IMR-90 (cell line): ENCODE results near the gene IL17RE. TPM values are rescaled to one million over a fixed set of nuclear protein-coding genes. Genes with fewer than 3 reads are reported as not detected.

ENCODE experiments used
- ATAC-seq: fragments of 200-7000 bp; cut with Tn5 transposase; 2 replicates; pipeline ENCODE4 v1.9.1; 2020; ENCODE audit warnings: low read depth, mild to moderate bottlenecking, moderate library complexity
- BruUV-seq: library from RNA; stranded (reverse); fragments of 400-500 nt; replicated peaks from 2 replicates; lab custom pipeline; 2021; lab: Mats Ljungman, UMichigan
- CTCF ChIA-PET: fragments of 300-600 bp; formaldehyde crosslinking; extraction: SDS; loops from one replicate; lab custom pipeline; 2021; ENCODE audit warnings: antibody characterized with exemption; lab: Yijun Ruan, JAX
- POLR2A ChIA-PET: fragments of 300-600 bp; sonication (Branson Sonifier 250); formaldehyde crosslinking; loops from one replicate; lab custom pipeline; 2022; ENCODE audit warnings: antibody characterized with exemption; ENCODE audit not compliant: unreplicated experiment; lab: Charles Lee
- DNase-seq: peaks from one replicate; pipeline ENCODE4 v3.0.0; 2013
- H2AFZ ChIP-seq: replicated peaks from 2 replicates; pipeline ENCODE3; 2013; ENCODE audit warnings: low read length, mild to moderate bottlenecking; ENCODE audit not compliant: poor library complexity
- H2AK5ac ChIP-seq: 2 replicates; pipeline ENCODE4 v1.6.1; 2013; ENCODE audit warnings: low read depth, low read length, inconsistent platforms
- H2AK9ac ChIP-seq: replicated peaks from 2 replicates; pipeline ENCODE3; 2013; ENCODE audit warnings: mild to moderate bottlenecking, low read depth, low read length, moderate library complexity; ENCODE audit not compliant: poor library complexity
- H2BK120ac ChIP-seq: 2 replicates; pipeline ENCODE4 v1.6.1; 2013; ENCODE audit warnings: low read depth, low read length, inconsistent platforms
- H2BK15ac ChIP-seq: 3 replicates; pipeline ENCODE4 v1.6.1; 2013; ENCODE audit warnings: low read depth, low read length, inconsistent platforms
- H2BK20ac ChIP-seq: 2 replicates; pipeline ENCODE4 v1.6.1; 2013; ENCODE audit warnings: low read depth, mild to moderate bottlenecking, inconsistent platforms, low read length, moderate library complexity
- H2BK5ac ChIP-seq: 2 replicates; pipeline ENCODE4 v1.6.1; 2013; ENCODE audit warnings: mild to moderate bottlenecking, low read depth, low read length, inconsistent platforms; ENCODE audit not compliant: poor library complexity, severe bottlenecking
- H3K14ac ChIP-seq: replicated peaks from 2 replicates; pipeline ENCODE4 v1.6.1; 2013; ENCODE audit warnings: low read depth, low read length, inconsistent platforms
- H3K18ac ChIP-seq: 2 replicates; pipeline ENCODE4 v1.6.1; 2013; ENCODE audit warnings: low read depth, low read length, control low read depth
- H3K23ac ChIP-seq: 2 replicates; pipeline ENCODE4 v1.6.1; 2013; ENCODE audit warnings: low read depth, low read length, inconsistent platforms
- H3K27ac ChIP-seq: 2 replicates; pipeline ENCODE4 v1.5.1; 2013; ENCODE audit warnings: mild to moderate bottlenecking, control low read depth, low read length; ENCODE audit not compliant: insufficient read depth
- H3K27me3 ChIP-seq: 2 replicates; pipeline ENCODE4 v1.6.1; 2013; ENCODE audit warnings: low read length; ENCODE audit not compliant: control insufficient read depth, insufficient read depth
- H3K36me3 ChIP-seq: 2 replicates; pipeline ENCODE4 v1.6.1; 2013; ENCODE audit warnings: low read length, mixed read lengths; ENCODE audit not compliant: control insufficient read depth, insufficient read depth
- H3K4ac ChIP-seq: 2 replicates; pipeline ENCODE4 v1.6.1; 2013; ENCODE audit warnings: low read depth, low read length, inconsistent platforms
- H3K4me1 ChIP-seq: 2 replicates; pipeline ENCODE4 v1.6.1; 2013; ENCODE audit warnings: low read length, mixed read lengths; ENCODE audit not compliant: control insufficient read depth, insufficient read depth
- H3K4me2 ChIP-seq: 2 replicates; pipeline ENCODE4 v1.6.1; 2013; ENCODE audit warnings: low read depth, mild to moderate bottlenecking, control low read depth, low read length, moderate library complexity
- H3K4me3 ChIP-seq: 2 replicates; pipeline ENCODE4 v1.5.1; 2013; ENCODE audit warnings: low read depth, mild to moderate bottlenecking, control low read depth, low read length, moderate library complexity; ENCODE audit not compliant: insufficient read depth
- H3K56ac ChIP-seq: 2 replicates; pipeline ENCODE4 v1.6.1; 2013; ENCODE audit warnings: low read length, inconsistent platforms; ENCODE audit not compliant: insufficient read depth; ENCODE audit errors: extremely low read depth
- H3K79me1 ChIP-seq, 2 experiments: 2 replicates each; pipeline ENCODE4 v1.6.1; 2013; ENCODE audit warnings: low read length in 2 of 2, inconsistent platforms in 1 of 2, low read depth in 1 of 2
- H3K9ac ChIP-seq: 2 replicates; pipeline ENCODE4 v1.6.1; 2013; ENCODE audit warnings: low read depth, low read length, control low read depth
- H3K9me1 ChIP-seq: 2 replicates; pipeline ENCODE4 v1.6.1; 2013; ENCODE audit warnings: low read length, inconsistent platforms; ENCODE audit not compliant: insufficient read depth
- H3K9me3 ChIP-seq: 2 replicates; pipeline ENCODE4 v1.6.1; 2013; ENCODE audit warnings: low read length; ENCODE audit not compliant: control insufficient read depth, insufficient read depth
- H4K20me1 ChIP-seq: 2 replicates; pipeline ENCODE4 v1.6.1; 2013; ENCODE audit warnings: low read length, inconsistent platforms; ENCODE audit not compliant: insufficient read depth
- H4K5ac ChIP-seq: 2 replicates; pipeline ENCODE4 v1.6.1; 2013; ENCODE audit warnings: mild to moderate bottlenecking, low read depth, low read length, control low read depth
- H4K8ac ChIP-seq, 2 experiments: 2 replicates each; pipeline ENCODE4 v1.6.1; 2013; ENCODE audit warnings: low read depth in 2 of 2, low read length in 2 of 2, control low read depth in 1 of 2, inconsistent platforms in 1 of 2
- H4K91ac ChIP-seq: 2 replicates; pipeline ENCODE4 v1.6.1; 2013; ENCODE audit warnings: low read depth, low read length, inconsistent platforms; ENCODE audit not compliant: insufficient read depth
- MAZ ChIP-seq: IDR thresholded peaks from 2 replicates; pipeline ENCODE4 v1.6.1; 2012; ENCODE audit warnings: low read depth, mild to moderate bottlenecking, low read length, improper control_type of control experiment, moderate library complexity, borderline replicate concordance
- RFX5 ChIP-seq: IDR thresholded peaks from 2 replicates; pipeline ENCODE4 v1.8.0; 2012; ENCODE audit warnings: low read depth, mild to moderate bottlenecking, low read length, moderate library complexity
- WGBS, 2 experiments: methylation state at CpG; one replicate each; pipeline versions ENCODE4 v1.1.5 to v1.1.7; 2013; ENCODE audit warnings: missing lambda C conversion rate in 2 of 2; ENCODE audit not compliant: insufficient read length in 1 of 2; ENCODE audit errors: extremely low coverage in 2 of 2; 5-methylcytosine and 5-hydroxymethylcytosine counted together
- dilution Hi-C: fragments of 300-500 bp; cut with HindIII; formaldehyde crosslinking; loops from one replicate; pipeline ENCODE4 v1.14.3; 2018; ENCODE audit warnings: low sequenced_read_pairs; ENCODE audit not compliant: unreplicated experiment
- in situ Hi-C: fragments of 300-500 bp; cut with MboI; formaldehyde crosslinking; loops from 3 replicates; pipeline ENCODE4 v1.14.3; 2019; ENCODE audit warnings: low sequenced_read_pairs, inconsistent platforms, mixed read lengths
- intact Hi-C: fragments of 100-400 bp; cut with micrococcal nuclease; formaldehyde crosslinking; loops from 2 replicates; pipeline ENCODE4 v1.10.0; 2022
- polyA plus RNA-seq, 3 experiments: library from polyadenylated mRNA; depleted of rRNA; stranded (reverse); fragments of >200 nt; gene quantifications; 2 replicates each; pipeline ENCODE4 v1.2.3, GENCODE V29; 2012; ENCODE audit warnings: low replicate concordance in 1 of 3
- total RNA-seq: library from RNA; depleted of rRNA; stranded (reverse); fragments of >200 nt; gene quantifications from 2 replicates; pipeline ENCODE4 v1.2.3, GENCODE V29; 2012
- TF ChIP-seq, protein P1 (sequence below): fragments of 150-350 bp; IDR thresholded peaks from 2 replicates; pipeline ENCODE4 v1.6.1; 2016; ENCODE audit warnings: low read depth, mild to moderate bottlenecking, low read length, moderate library complexity, borderline replicate concordance

Gene IL17RE
- total and polyA plus RNA-seq, 2 of the 4 experiments (the other 2 are of a cell fraction), result 0.90 to 7.2 TPM

DNA sequence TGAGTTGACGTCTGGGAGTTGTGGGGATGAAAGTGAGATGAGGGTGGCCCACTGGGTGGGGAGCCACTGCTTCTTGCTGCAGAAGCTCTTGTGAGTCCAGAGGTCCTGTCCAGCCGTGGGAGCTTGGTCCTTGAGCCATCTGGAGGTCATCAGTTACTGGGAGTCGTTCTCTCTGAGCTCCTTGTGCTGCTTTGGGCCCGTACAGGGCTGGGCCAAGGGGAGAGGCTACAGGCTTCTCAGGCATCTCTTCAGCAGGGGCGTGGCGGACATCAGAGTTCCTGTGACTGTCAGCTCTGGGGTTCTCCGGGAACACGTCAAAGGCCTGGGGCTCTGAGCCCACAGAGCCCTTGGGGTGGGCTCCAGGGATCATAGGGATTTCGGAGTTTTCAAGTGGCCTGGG, 47.0 kb downstream of the IL17RE start:
- H3K4ac ChIP-seq, result no peak overlapping the region
- intact Hi-C loops (no loop called here), dilution Hi-C loops (no loop called here), in situ Hi-C loops (no loop called here)
- H4K91ac ChIP-seq, result no peak overlapping the region
- no peak overlapping the region for H3K23ac ChIP-seq
- H2AK9ac ChIP-seq, result no peak overlapping the region
- no peaks in the 10 kb centered on the region for H3K27me3 ChIP-seq
- H2AK5ac ChIP-seq, result no peak overlapping the region
- TF ChIP-seq RFX5, result no peak
- TF ChIP-seq, protein P1, sequence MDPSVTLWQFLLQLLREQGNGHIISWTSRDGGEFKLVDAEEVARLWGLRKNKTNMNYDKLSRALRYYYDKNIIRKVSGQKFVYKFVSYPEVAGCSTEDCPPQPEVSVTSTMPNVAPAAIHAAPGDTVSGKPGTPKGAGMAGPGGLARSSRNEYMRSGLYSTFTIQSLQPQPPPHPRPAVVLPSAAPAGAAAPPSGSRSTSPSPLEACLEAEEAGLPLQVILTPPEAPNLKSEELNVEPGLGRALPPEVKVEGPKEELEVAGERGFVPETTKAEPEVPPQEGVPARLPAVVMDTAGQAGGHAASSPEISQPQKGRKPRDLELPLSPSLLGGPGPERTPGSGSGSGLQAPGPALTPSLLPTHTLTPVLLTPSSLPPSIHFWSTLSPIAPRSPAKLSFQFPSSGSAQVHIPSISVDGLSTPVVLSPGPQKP, result no peak
- no peak for TF ChIP-seq MAZ
- no peak overlapping the region for H4K5ac ChIP-seq
- no peak overlapping the region for H2BK120ac ChIP-seq
- no peaks in the 10 kb centered on the region for H3K79me1 ChIP-seq
- DNase-seq (no peak), ATAC-seq (no peak)
- H3K4me3 ChIP-seq, result no peak overlapping the region
- no TSS peak for BruUV-seq
- no peak overlapping the region for H2BK5ac ChIP-seq
- no peak overlapping the region for H2BK15ac ChIP-seq
- peaks cover 10% of the 10 kb centered on the region; the same call in 1 of the 2 replicates for H3K4me1 ChIP-seq
- ChIA-PET POLR2A (no interaction called here), CTCF (no interaction called here)
- H2AFZ ChIP-seq, result no peak overlapping the region
- H3K4me2 ChIP-seq, result no peak overlapping the region
- H3K36me3 ChIP-seq, result no peaks in the 10 kb centered on the region; the same call in 1 of the 2 replicates
- no peak overlapping the region for H3K27ac ChIP-seq
- no peak overlapping the region for H2BK20ac ChIP-seq
- no peak overlapping the region for H3K14ac ChIP-seq
- 85% methylated on average over 7 of the region's 9 CpGs; no CpG with 5 or more reads in 1 of the 2 experiments for WGBS, 2 experiments
- H3K9me3 ChIP-seq, result no peaks in the 10 kb centered on the region
- peaks cover 5% of the 10 kb centered on the region for H3K9me1 ChIP-seq
- no peaks in the 10 kb centered on the region; the same call in 1 of the 2 replicates for H4K20me1 ChIP-seq
- no peak overlapping the region for H3K56ac ChIP-seq
- H4K8ac ChIP-seq, result no peak overlapping the region
- no peak overlapping the region for H3K18ac ChIP-seq
- H3K9ac ChIP-seq, result no peak overlapping the region
